Measurements from ENCODE around the gene HIP1.

- TF ChIP-seq, protein P1, sequence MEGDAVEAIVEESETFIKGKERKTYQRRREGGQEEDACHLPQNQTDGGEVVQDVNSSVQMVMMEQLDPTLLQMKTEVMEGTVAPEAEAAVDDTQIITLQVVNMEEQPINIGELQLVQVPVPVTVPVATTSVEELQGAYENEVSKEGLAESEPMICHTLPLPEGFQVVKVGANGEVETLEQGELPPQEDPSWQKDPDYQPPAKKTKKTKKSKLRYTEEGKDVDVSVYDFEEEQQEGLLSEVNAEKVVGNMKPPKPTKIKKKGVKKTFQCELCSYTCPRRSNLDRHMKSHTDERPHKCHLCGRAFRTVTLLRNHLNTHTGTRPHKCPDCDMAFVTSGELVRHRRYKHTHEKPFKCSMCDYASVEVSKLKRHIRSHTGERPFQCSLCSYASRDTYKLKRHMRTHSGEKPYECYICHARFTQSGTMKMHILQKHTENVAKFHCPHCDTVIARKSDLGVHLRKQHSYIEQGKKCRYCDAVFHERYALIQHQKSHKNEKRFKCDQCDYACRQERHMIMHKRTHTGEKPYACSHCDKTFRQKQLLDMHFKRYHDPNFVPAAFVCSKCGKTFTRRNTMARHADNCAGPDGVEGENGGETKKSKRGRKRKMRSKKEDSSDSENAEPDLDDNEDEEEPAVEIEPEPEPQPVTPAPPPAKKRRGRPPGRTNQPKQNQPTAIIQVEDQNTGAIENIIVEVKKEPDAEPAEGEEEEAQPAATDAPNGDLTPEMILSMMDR (IDR thresholded peaks at IDR 0.05): no peak
- TF ChIP-seq POLR2A (IDR thresholded peaks at IDR 0.05): no peak
- no peak for TF ChIP-seq POLR2AphosphoS5 (IDR thresholded peaks at IDR 0.05; ENCODE audit: insufficient read depth in 1 of 2, low read depth in 1 of 2)
Observed at GRCh38 chr7:75679060-75679459, 59.7 kb downstream of the HIP1 start.
